GM20000 (cell line): ENCODE data around the gene TAP1.
A peak's percentile ranks its signal among the peaks of the same experiment; 100 is the strongest.

Experiments used
- DNase-seq: peaks from one replicate; pipeline ENCODE4 v3.0.0; 2012; ENCODE audit warnings: low spot score
- TF ChIP-seq, protein P1 (sequence below): IDR thresholded peaks from 2 replicates; pipeline ENCODE4 v1.5.1; 2012; ENCODE audit warnings: mild to moderate bottlenecking, control low read depth; ENCODE audit errors: extremely low read depth, missing control alignments

TAP1 gene

DNA sequence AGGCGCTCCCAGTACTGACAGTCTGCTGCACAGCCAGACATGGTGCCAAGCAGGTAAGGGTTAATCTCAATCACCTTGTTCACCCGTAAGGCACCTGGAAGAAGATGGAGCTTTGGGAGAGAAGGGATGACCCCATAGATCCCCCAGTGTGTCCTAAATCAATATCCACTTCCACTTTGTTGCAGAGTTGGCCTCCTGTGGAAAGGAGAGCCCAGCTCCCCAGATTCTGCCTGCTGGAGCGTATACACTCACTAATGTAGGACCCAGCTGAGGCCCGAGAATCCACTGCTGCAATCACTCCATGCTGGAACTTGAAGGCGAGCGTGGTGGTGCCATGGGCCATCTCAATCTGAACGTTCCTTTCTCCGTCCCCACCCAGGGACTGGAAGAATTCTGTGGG, 10.8 kb downstream of the TAP1 start:
- no peak for DNase-seq
- TF ChIP-seq, protein P1, sequence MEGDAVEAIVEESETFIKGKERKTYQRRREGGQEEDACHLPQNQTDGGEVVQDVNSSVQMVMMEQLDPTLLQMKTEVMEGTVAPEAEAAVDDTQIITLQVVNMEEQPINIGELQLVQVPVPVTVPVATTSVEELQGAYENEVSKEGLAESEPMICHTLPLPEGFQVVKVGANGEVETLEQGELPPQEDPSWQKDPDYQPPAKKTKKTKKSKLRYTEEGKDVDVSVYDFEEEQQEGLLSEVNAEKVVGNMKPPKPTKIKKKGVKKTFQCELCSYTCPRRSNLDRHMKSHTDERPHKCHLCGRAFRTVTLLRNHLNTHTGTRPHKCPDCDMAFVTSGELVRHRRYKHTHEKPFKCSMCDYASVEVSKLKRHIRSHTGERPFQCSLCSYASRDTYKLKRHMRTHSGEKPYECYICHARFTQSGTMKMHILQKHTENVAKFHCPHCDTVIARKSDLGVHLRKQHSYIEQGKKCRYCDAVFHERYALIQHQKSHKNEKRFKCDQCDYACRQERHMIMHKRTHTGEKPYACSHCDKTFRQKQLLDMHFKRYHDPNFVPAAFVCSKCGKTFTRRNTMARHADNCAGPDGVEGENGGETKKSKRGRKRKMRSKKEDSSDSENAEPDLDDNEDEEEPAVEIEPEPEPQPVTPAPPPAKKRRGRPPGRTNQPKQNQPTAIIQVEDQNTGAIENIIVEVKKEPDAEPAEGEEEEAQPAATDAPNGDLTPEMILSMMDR = no peak

DNA sequence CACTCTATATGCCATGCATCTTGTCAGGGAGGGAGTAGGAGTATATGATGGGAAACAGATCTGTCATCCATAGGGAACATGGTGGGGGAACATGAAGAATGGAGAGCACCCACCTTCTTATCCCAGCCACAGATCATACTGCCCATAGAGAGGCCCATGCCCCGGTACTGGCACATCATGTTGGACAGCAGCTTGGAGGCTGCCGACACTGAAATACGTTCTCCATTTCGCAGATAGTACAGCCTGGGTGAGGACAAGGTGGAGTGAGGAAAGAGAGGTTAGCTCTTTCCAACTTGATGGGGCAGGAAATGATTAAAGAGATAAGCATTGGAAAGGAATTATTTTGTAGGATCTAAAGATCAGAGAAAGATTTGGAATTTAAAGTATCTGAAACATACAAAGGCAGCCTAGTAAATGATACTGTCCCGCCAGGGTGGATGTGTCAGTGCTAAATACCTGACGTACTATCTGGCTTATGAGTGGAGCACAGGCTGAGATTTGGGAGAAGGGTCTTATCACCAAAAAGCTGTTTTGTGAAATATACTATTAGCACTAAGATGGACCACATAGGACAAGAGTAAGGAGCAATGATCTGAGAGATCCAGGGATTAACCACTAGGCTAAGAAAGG, 11.4 kb downstream of the TAP1 start:
- TF ChIP-seq, protein P1 = no peak
- DNase-seq = no peak

DNA sequence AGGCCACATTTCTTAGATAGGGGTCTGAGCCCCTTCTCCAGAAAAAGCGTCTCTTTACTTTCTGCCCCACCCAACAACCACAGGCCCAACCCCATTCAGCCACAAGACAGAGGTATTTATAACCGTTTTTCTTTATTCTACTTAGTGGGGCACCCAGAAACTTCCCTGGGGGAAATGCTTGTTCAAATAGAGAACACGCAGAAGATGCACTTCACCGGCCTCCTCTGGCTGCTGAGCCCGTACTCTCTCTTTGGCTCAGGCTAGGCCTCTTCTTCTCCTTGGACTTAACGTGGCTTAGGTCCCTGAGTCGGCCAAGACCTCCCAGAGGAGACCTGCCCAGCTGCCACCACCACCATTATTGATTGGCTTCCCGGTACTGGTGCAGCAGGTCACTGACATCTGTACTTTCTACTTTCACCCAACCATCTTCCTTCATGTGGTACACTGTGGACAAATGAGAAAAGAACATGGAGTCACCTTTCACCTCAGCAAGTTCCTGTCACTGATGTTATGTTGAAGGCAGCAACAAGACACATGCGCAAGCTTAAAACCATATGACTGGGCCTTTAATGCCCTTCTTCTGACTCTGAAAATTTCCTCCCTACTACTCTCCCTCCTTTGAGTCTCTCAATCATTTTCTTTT, 12.8 kb downstream of the TAP1 start:
- TF ChIP-seq, protein P1 = no peak
- peak; percentile 46 for DNase-seq

DNA sequence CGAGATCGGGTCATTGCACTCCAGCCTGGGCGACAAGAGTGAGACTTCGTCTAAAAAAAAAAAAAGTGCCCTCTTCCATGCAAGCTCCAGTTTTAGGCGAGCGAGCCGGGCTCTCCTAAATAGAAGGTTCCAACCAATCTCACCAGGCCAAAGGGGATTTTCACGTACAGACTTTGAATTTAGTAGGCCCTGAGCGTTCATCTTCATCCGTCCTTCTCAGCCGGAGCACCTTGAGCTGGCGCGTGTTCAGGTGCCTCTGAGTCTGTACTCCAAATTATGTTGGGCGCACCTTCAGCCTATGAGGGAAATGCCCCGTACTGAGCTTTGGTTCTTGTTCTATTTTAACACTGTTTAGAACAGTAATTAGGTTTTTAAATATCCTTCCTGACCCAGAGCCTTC, 14.1 kb downstream of the TAP1 start:
- TF ChIP-seq, protein P1 = no peak
- DNase-seq = no peak

DNA sequence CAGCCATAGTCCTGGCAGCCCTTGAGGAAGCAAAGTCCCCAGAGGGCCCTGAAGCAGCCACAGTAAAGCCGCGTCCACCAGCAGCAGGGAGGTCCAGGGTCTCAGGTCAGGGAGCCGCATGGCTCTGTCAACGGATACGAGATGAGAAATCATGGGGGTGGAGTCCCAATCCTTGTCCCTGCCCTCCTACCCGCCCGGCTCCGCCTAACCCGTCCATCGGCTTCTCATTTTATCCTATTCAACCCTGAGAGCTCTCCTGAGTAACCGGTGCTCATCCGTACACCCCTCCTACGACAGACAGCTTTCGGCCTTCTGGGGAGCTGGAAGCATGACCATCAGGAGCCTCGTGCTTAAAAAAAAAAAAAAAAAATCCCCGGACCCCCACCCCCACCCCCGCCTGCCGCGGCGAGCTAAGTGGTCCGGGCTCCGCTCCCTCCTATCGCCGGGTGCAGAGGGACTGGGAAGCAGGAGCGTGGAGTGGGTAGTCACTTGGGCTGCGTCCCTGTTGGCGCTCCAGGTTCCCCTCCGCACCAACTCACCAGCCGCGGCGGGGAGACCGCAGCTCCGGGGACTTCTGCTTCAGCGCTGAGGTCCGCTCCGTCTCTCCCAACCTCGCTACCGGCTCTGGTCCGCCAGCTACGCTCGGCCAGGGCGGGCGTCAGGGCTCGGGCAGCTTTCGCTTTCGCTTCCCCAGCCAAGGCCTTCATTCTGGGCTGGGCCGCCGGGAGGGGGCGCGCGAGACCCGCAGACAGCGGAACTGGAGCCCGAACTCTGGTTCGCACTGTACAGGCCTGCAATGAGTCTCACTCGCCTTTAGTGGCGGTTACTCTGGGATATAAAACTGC, 15.2 kb downstream of the TAP1 start, which contains the start of gene TAP2:
Gene TAP2, minus strand, starts transcription at position 626 of the 845 bp plus-strand sequence. Its CDS starts 506 bp downstream, at position 120.
- peak; percentile 89 for DNase-seq
- TF ChIP-seq, protein P1 = peak; percentile 79

DNA sequence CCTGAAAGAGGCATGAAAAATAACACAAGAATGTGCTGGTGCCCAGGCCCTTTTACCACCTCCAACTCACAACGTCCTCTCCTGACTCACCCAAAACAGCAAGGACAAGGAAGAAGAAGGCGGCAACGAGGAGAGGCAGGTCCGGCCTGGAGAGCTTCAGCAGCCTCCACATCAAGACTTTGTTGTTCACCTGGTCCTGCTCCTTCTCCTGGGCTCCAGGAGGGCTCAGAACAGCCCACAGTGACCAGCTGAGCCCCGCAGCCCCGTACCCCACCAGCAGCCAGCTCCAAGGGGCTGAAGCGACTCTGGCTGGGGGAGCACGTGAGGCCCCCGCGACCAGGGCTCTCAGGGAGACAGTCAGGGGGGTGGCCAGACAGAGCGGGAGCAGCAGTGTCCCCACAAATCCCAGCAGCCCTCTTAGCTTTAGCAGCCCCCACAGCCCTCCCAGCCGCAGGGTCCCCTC, 15.8 kb downstream of the TAP1 start:
- no peak for DNase-seq
- TF ChIP-seq, protein P1 = no peak

DNA sequence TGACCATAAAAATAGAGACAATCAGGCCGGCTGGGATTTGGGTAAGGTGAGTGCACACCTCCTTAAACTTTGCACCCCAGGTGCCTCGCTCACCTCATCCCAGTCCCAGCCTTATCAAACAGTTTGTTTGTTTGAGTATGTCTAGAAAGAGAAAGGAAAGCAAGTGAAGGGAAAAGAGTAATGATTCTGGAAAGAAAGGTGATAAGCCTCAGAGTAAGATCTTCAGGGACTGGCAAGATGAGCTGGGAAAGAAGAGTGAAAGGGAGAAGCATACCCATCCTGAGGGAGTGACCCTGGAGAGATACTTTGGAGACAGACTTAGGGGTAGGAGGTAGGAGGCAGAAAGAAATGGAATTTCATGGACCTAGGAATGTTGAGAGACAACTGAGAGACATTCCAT, 16.6 kb downstream of the TAP1 start:
- TF ChIP-seq, protein P1 = no peak
- DNase-seq = no peak
